ENCODE data around the gene KDM4B.
"Not testable (repeated sequence)": the region's sequence is repeated elsewhere in the genome, so short reads cannot be mapped to it uniquely, and the experiment has no call there.

KDM4B gene

DNA sequence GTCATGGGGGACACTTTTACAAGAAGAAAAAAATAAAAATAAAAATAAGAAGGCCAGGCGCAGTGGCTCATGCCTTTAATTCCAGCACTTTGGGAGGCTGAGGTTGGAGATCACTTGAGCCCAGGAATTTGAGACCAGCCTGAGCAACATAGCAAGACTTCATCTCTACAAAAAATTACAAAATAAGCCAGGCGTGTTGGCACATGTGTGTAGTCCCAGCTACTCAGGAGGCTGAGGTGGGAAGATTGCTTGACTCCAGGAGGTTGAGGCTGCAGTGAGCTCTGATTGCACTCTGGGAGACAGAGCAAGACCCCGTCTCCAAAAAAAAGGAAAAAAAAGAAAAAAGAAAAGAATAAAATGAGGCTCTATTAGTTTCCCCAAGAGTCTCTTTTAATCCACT lies 214.7 kb downstream of the KDM4B start:
- no peak for DNase-seq

DNA sequence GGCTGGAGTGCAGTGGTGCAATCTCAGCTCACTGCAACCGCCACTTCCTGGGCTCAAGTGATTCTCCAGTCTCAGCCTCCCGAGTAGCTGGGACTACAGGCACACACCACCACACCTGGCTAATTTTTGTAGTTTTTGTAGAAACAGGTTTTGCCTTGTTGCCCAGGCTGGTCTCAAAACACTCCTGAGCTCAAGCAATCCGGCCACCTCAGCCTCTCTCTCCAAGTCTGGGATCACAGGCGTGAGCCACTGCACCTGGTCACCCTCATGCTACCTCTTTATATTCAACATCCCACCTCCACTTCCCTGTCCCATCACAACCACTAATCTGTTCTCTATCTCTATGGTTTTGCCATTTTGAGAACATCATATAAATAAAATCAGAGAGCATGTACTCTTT lies 216.0 kb downstream of the KDM4B start:
- DNase-seq, result no peak

DNA sequence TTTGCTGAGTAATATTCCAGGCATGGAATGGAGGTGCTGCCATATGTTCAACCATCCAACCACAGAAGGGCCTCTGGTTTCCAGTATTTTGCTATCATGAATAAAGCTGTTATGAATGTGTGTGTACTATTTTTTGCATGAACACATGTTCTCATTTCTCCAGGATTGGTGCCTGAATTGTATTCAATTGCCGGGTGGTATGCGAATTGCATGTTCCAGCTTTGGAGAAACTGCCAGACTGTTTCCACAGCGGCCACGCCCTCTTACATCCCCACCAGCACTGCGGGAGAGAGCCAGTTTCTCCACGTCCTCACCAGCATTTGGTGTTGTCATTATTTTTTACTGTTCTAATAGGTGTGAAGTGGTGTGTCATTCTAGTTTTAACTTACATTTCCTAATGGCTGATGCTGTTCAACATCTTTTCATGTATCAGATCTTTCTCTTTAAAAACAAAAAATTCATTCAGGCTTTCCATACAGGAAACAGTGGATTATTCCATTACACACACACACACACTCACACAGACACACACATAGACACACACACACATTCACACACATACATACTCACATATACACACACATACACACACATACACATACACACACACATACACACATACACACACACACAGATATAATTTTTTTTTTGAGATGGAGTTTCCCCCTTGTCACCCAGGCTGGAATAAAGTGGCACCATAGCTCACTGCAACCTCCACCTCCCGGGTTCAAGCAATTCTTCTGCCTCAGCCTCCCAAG lies 217.6 kb downstream of the KDM4B start:
- peak; percentile 86 for DNase-seq

DNA sequence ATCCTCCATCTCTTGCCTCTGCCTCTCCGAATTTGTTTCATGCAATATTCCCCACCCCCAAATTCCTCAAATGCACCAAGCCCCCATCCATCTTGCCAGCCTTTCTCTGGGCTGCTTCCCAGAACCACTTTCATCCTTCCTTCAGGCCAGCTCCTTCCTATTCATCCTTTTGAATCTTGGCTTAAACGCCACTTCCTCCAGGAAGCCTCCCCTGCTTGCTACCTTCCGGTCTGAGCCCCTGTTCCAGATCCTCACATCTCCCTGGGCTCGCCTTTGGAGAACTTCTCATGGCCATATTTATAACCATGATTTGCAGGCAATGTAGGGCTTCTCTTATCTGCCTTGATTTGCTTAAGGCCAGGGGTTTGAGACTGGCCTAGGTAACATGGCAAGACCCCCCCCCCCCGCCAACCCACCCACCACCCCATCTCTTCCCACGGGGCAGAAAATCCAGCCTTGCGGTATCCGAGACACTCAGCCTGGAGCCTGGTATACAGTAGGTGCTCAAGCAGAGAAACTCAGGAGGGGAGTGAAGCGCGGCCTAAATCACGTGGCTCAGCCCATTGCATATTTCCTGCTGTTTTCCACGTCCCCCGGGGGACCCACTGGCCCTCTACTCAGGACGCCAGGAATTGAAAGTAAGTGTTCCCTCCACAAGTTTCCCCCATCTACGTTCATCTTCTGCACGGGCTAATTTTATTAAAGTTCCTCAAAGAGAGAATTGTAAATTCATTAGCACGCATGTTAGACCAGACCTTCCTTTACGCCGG lies 219.8 kb downstream of the KDM4B start:
- no peak for DNase-seq

DNA sequence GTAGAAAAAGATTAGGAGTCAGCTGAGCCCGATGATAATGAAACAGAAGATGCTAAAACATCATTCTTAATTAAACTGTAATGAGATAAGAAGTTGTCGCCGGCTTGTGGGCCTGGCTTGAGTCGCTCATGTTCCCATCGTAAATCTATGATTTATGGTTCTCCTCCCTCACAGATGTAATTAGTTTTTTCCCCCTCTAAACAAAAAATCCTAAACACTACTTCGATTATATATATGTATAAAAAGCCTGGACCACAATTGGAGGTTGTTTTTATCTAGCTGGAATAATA lies 220.3 kb downstream of the KDM4B start:
- DNase-seq, result no peak

DNA sequence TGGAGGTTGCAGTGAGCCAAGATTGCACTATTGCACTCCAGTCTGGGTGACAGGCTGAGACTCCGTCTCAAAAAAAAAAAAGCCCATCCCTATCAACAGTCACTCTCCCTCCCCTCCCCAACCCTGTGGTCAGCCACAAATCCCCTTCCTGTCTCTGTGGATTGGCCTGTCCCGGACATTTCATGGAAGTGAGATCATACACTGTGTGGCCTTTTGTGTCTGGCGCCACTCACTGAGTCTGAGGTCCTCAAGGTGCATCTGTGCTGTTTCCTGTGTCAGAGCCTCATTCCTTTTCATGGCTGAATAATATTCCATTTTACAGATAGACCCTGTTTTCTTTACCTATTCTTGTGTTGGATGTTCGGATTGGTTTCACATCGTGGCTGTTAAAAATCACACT lies 222.2 kb downstream of the KDM4B start:
- DNase-seq, result peak; percentile 59

DNA sequence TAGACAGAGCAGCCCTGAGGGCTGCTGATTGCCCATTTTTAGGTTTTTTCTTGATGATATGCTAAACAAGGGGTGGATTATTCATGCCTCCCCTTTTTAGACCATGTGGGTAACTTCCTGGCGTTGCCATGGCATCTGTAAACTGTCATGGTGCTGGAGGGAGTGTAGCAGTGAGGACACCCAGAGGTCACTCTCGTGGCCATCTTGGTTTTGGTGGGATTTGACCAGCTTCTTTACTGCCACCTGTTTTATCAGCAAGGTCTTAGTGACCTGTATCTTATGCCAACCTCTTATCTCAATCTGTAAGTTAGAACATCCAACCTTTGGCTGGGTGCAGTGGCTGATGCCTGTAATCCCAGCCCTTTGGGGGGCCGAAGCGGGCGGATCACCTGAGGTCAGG lies 223.7 kb downstream of the KDM4B start:
- DNase-seq, result no peak

DNA sequence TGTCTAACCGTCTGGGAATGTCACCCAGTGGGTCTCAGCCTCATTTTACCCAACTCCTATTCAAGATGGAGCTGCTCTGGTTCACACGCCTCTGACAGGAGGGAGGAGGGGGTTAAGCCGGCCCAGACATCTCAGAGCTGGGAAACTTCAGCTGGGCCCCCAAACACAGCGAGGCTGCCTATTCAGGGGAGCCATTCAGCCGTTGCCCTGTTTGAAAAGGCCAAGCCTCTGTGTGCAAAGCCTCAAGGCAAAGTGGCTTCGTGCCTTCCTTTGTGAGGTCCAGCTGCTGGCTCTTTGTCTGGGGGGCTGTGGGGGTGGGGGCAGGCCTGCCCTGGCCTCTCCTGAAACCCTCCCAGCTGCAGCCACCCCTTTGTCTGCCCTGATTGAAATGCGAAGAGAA lies 224.3 kb downstream of the KDM4B start:
- DNase-seq, result no peak

DNA sequence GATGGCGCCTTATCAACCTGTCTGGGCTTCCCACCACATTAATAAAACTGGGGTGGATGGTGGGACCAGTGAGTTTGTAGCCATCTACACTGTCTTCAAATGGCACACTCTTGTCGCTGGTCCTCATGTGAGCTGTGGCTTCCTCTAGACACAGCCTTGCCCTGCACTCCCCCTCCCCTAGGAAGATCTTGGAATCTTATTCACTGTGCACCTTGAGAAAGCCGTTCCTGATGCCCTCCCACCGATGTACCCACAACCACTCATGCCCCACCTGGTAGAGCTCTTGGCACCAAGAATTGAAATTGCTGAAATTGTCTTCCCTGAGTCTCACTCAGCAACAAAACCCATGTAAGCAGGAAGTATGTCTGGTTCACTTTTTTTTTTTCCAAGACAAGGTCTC lies 225.7 kb downstream of the KDM4B start:
- DNase-seq, result no peak

DNA sequence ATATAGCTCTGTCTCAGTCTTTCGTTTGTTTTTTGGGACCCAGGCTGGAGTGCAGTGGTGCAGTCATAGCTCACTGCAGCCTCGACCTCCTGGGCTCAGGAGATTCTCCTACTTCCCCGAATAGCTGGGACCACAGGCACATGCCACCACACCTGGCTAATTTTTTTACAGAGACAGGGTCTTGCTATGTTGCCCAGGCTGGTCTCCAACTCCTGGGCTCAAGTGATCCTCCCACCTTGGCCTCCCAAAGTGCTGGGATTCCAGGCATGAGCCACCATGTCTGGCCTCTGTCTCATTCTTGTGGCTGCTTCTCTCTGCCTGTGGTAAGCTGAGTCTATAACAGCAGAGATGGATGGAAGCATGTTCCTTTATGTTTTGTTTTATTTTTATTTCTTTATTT lies 226.7 kb downstream of the KDM4B start:
- not testable (repeated sequence) for DNase-seq

DNA sequence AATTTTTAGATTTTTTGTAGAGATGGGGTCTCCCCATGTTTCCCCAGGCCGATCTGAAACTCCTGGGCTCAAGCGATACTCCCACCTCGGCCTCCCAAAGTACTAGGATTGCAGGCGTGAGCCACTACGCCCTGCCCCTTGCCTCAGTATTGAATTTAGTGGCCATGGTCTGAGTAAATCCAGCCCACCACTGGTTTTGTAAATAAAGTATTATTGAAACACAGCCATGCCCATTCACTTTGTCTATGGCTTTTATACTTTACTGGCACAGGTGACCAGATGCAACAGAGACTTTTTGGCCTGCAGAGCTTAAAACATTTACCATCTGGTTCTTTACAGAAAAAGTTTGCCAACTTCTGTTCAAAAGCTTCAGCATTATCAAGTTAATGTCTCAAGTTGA lies 227.9 kb downstream of the KDM4B start:
- no peak for DNase-seq

DNA sequence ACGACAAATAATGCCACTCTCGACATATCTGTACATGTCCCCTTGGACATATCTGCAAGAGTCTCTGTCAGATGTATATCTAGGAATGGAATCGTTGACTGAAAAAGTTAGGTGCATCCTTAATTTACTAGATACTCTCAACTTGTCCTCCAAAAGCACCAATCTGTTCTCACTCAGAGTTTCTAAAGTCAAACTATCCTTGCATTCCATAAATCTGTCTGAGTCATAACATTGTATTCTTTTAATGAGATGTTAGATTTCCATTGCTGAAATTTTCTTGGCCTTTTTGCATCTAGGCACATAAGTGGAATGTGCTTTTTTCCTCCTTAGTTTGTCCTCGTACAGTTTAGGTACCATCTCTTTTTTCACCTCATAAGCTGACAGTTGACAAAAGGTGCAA lies 231.9 kb downstream of the KDM4B start:
- DNase-seq, result no peak

DNA sequence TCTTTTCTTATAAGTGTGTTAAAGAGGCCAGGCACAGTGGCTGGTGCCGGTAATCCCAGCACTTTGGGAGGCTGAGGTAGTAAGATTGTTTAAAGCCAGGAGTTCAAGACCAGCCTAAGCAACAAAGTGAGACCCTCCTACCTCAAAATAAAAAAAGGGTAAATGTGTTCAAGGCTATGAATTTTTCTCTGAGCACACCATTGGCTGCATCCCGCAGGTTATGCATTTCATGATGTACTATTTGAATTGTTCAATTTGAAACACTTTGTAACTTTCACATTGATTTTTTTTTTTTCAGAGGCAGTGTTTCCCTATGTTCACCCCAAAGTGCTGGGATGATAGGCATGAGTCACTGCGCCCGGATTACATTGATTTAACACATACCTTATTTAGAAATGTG lies 233.6 kb downstream of the KDM4B start:
- DNase-seq, result no peak

Measured in fibroblast of skin of scalp (primary cell).